GM12878 (cell line): ENCODE data around the gene RBM4B. TPM values are rescaled to one million over a fixed set of nuclear protein-coding genes. Genes with fewer than 3 reads are reported as not detected.
"Not testable (repeated sequence)": the region's sequence is repeated elsewhere in the genome, so short reads cannot be mapped to it uniquely, and the experiment has no call there.

ENCODE experiments used
- ATAC-seq: fragments of 200-7000 bp; cut with Tn5 transposase; 3 replicates; pipeline ENCODE4 v1.9.1; 2020; ENCODE audit warnings: mild to moderate bottlenecking, moderate library complexity
- BruUV-seq: library from RNA; stranded (reverse); fragments of 400-500 nt; replicated peaks from 2 replicates; lab custom pipeline; 2021; lab: Mats Ljungman, UMichigan
- CTCF ChIA-PET: fragments of 300-600 bp; sonication (Branson Sonifier 250); formaldehyde crosslinking; extraction: SDS; loops from one replicate; lab custom pipeline; 2021; ENCODE audit warnings: inconsistent platforms; lab: Yijun Ruan, JAX
- POLR2A ChIA-PET: fragments of 350-600 bp; formaldehyde crosslinking; extraction: SDS; loops from one replicate; lab custom pipeline; 2021; ENCODE audit warnings: inconsistent platforms; lab: Charles Lee
- RAD21 ChIA-PET: fragments of 300-600 bp; sonication (Branson Sonifier 250); formaldehyde crosslinking; loops from one replicate; lab custom pipeline; 2023; ENCODE audit warnings: antibody characterized with exemption; ENCODE audit not compliant: unreplicated experiment; lab: Charles Lee
- SMC1A ChIA-PET: fragments of 300-600 bp; sonication (Branson Sonifier 250); formaldehyde crosslinking; loops from one replicate; lab custom pipeline; 2023; ENCODE audit not compliant: unreplicated experiment, uncharacterized antibody; lab: Charles Lee
- DNase-seq: peaks from one replicate; pipeline ENCODE4 v3.0.0-alpha.2; 2011; ENCODE audit warnings: low read depth, low spot score
- FAIRE-seq: peaks from 3 replicates; lab custom pipeline; 2011; peaks lifted over from hg19 to GRCh38; lab: Jason Lieb, UNC
- H2AFZ ChIP-seq: 2 replicates; pipeline ENCODE4 v1.6.0; 2011; ENCODE audit warnings: low read depth, low read length, control low read depth; ENCODE audit not compliant: control insufficient read depth
- H3K27ac ChIP-seq: 2 replicates; pipeline ENCODE4 v1.5.1; 2011; ENCODE audit warnings: control low read depth; ENCODE audit not compliant: control insufficient read depth, insufficient read depth
- H3K27me3 ChIP-seq, 2 experiments: replicated peaks in 1 of 2; 2 replicates each; pipeline versions ENCODE4 v1.6.0 to v1.6.1; 2011; ENCODE audit warnings: low read length in 1 of 2; ENCODE audit not compliant: control insufficient read depth in 2 of 2, insufficient read depth in 2 of 2
- H3K36me3 ChIP-seq, 2 experiments: 2 replicates each; pipeline ENCODE4 v1.5.1; 2011; ENCODE audit warnings: low read length in 1 of 2; ENCODE audit not compliant: control insufficient read depth in 2 of 2, insufficient read depth in 2 of 2
- H3K4me1 ChIP-seq: 2 replicates; pipeline ENCODE4 v1.6.1; 2011; ENCODE audit warnings: mild to moderate bottlenecking, low read length, moderate library complexity, mixed read lengths; ENCODE audit not compliant: control insufficient read depth, insufficient read depth
- H3K4me2 ChIP-seq: 2 replicates; pipeline ENCODE4 v1.6.0; 2011; ENCODE audit warnings: control low read depth; ENCODE audit not compliant: control insufficient read depth, insufficient read depth
- H3K4me3 ChIP-seq: fragments of 200-600 bp; sonication (generic); 2 replicates; pipeline ENCODE4 v1.5.1; 2016
- H3K79me2 ChIP-seq: 2 replicates; pipeline ENCODE4 v1.6.0; 2011; ENCODE audit warnings: low read length; ENCODE audit not compliant: control insufficient read depth, insufficient read depth
- H3K9ac ChIP-seq: 2 replicates; pipeline ENCODE4 v1.8.0; 2011; ENCODE audit warnings: low read length, control low read depth, mixed read lengths; ENCODE audit not compliant: control insufficient read depth, insufficient read depth
- H3K9me3 ChIP-seq: replicated peaks from 3 replicates; pipeline ENCODE4 v1.5.1; 2011; ENCODE audit warnings: mild to moderate bottlenecking, low read length; ENCODE audit not compliant: control insufficient read depth, insufficient read depth
- H4K20me1 ChIP-seq: 2 replicates; pipeline ENCODE4 v1.6.0; 2011; ENCODE audit not compliant: control insufficient read depth, insufficient read depth
- DPF2 ChIP-seq: fragments of 450-650 bp; IDR thresholded peaks from 2 replicates; pipeline ENCODE4 v1.6.1; 2017; ENCODE audit warnings: mild to moderate bottlenecking
- PRDM15 ChIP-seq: fragments of 450-650 bp; formaldehyde crosslinking; IDR thresholded peaks from 2 replicates; pipeline ENCODE4 v1.4.0; 2020; ENCODE audit warnings: mild to moderate bottlenecking, moderate library complexity
- STAT1 ChIP-seq: fragments of 450-650 bp; conservative IDR thresholded peaks from 2 replicates; pipeline ENCODE4 v1.6.1; 2014; ENCODE audit warnings: antibody characterized with exemption, mild to moderate bottlenecking
- WGBS: methylation state at CpG from one replicate; pipeline ENCODE4 v1.1.6; 2016; ENCODE audit warnings: low lambda C conversion rate; ENCODE audit not compliant: insufficient replicate concordance, insufficient coverage; ENCODE audit errors: missing lambda C conversion rate; 5-methylcytosine and 5-hydroxymethylcytosine counted together
- in situ Hi-C: fragments of 300-500 bp; cut with MboI; formaldehyde crosslinking; loops from 9 replicates; pipeline ENCODE4 v1.14.3; 2018; ENCODE audit warnings: mixed read lengths
- intact Hi-C: fragments of 100-400 bp; cut with micrococcal nuclease; formaldehyde crosslinking; loops from one replicate; pipeline ENCODE4 v1.14.2; 2022; ENCODE audit not compliant: unreplicated experiment
- polyA plus RNA-seq, 11 experiments: library from polyadenylated mRNA; depleted of rRNA in 4 of 11; unstranded in 6 of 11; stranded (reverse) in 5 of 11; fragments of >200 nt; fragmentation: Nextera tagmentation in 4 of 11; fragmentation: Illumina TruSeq in 1 of 11; extraction: Ambion mirVana in 4 of 11; extraction: Trizol in 1 of 11; gene quantifications; 1 replicate in 1 of 11; 2 replicates in 10 of 11; pipeline versions ENCODE4 v1.2.1 to v1.2.3, GENCODE V29; 2011 to 2016; ENCODE audit warnings: inconsistent platforms in 2 of 11, missing spikeins in 2 of 11, low read depth in 1 of 11
- total RNA-seq, 4 experiments: library from RNA; depleted of rRNA in 3 of 4; stranded (reverse); fragments of >200 nt in 3 of 4; fragmentation: Illumina TruSeq in 1 of 4; extraction: Trizol in 1 of 4; gene quantifications; 2 replicates each; pipeline versions ENCODE4 v1.2.1 to v1.2.3, GENCODE V29; 2013 to 2021
- TF ChIP-seq, protein P1 (sequence below): fragments of 450-650 bp; IDR thresholded peaks from 2 replicates; pipeline ENCODE4 v1.6.1; 2017; ENCODE audit warnings: mild to moderate bottlenecking

The RBM4B gene
- total and polyA plus RNA-seq, 10 of the 15 experiments (the other 5 are each of a cell fraction or from before 2014, with no cell fraction given), result 16.1 to 37.0 (median 21.6) TPM

- TF ChIP-seq PRDM15 (CRISPR knock-in tag), result no peak
- no peak for TF ChIP-seq STAT1
- TF ChIP-seq DPF2, result no peak
- TF ChIP-seq, protein P1, sequence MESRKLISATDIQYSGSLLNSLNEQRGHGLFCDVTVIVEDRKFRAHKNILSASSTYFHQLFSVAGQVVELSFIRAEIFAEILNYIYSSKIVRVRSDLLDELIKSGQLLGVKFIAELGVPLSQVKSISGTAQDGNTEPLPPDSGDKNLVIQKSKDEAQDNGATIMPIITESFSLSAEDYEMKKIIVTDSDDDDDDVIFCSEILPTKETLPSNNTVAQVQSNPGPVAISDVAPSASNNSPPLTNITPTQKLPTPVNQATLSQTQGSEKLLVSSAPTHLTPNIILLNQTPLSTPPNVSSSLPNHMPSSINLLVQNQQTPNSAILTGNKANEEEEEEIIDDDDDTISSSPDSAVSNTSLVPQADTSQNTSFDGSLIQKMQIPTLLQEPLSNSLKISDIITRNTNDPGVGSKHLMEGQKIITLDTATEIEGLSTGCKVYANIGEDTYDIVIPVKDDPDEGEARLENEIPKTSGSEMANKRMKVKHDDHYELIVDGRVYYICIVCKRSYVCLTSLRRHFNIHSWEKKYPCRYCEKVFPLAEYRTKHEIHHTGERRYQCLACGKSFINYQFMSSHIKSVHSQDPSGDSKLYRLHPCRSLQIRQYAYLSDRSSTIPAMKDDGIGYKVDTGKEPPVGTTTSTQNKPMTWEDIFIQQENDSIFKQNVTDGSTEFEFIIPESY, result no peak
Observed at GRCh38 chr11:66725114-66725513, 47.4 kb upstream of the RBM4B start (continued).

GRCh38 chr11:66724167-66724566 is 46.5 kb upstream of the RBM4B start:
- H3K27me3 ChIP-seq, result peaks cover 17% of the 10 kb centered on the region in 2 experiments
- H3K4me3 ChIP-seq, POLR2A ChIA-PET, in situ Hi-C loops, FAIRE-seq, H3K9me3 ChIP-seq, H3K36me3 ChIP-seq, intact Hi-C loops, ATAC-seq, H3K4me1 ChIP-seq, H2AFZ ChIP-seq, H3K79me2 ChIP-seq, RAD21 ChIA-PET, BruUV-seq, H3K9ac ChIP-seq, DNase-seq, H3K27ac ChIP-seq, H4K20me1 ChIP-seq, H3K4me2 ChIP-seq: not testable (repeated sequence)
- ChIA-PET CTCF (interaction anchor here (0.6 to 0.7 kb wide), 2 partner anchors 14 to 146 kb away, joined by 3 to 5 read pairs; no protein-coding TSS in a partner anchor), SMC1A (interaction anchor here (0.7 kb wide), 2 partner anchors 45 to 181 kb away, joined by 3 to 4 read pairs; no protein-coding TSS in a partner anchor)
- 34% methylated on average over 5 of the region's 5 CpGs for WGBS
